SU-DHL-6 (cell line): ENCODE results near the gene HEATR3.

Experiments
- EZH2phosphoT487 ChIP-seq: fragments of 200-600 bp; sonication (generic), shearing (Covaris generic); conservative IDR thresholded peaks from 2 replicates; pipeline ENCODE4 v1.6.1; 2018; ENCODE audit warnings: mild to moderate bottlenecking, antibody characterized with exemption, low read length, moderate library complexity, mixed read lengths
- TF ChIP-seq, protein P1 (sequence below): fragments of 200-600 bp; sonication (generic); IDR thresholded peaks from one replicate; pipeline ENCODE4 v1.5.1; 2017; ENCODE audit warnings: antibody characterized with exemption, mild to moderate bottlenecking, low read length, moderate library complexity; ENCODE audit not compliant: insufficient read depth, poor library complexity, severe bottlenecking

DNA sequence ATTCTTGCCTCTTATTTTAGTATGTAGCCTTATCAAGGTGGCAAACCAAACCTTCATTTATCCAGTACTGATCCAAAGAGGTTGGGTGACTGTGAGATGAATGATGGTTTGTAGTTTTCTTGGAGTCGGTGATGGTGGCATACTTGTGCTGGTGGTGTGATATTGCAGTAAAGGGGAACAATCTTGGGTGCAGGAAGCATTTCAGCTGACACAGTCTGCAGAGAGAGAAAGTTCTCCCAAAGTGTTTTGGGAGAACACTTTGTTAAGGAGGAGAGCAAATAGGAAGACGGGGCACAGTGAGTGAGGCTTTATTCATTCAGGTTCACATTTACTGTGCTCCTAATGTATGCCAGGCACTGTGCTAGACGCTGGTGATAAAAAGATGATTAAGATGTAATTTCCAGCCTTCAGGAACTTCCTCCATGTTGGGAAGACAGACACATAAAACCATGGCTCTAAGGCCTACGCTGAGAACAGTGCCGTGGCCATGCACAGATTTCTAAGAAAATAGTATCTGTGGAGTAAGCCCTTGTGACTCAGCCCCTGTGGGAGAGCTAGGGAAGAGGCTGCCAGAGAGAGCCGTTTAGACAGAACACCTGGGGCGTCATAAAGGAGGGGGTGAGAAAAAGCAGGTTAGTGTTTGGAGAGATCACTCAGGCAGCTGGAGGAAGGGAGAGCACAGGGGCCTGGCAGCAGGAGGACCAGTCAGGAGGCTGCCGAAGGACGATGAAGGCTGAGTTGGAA is 13.8 kb downstream of the HEATR3 start:
- TF ChIP-seq, protein P1, sequence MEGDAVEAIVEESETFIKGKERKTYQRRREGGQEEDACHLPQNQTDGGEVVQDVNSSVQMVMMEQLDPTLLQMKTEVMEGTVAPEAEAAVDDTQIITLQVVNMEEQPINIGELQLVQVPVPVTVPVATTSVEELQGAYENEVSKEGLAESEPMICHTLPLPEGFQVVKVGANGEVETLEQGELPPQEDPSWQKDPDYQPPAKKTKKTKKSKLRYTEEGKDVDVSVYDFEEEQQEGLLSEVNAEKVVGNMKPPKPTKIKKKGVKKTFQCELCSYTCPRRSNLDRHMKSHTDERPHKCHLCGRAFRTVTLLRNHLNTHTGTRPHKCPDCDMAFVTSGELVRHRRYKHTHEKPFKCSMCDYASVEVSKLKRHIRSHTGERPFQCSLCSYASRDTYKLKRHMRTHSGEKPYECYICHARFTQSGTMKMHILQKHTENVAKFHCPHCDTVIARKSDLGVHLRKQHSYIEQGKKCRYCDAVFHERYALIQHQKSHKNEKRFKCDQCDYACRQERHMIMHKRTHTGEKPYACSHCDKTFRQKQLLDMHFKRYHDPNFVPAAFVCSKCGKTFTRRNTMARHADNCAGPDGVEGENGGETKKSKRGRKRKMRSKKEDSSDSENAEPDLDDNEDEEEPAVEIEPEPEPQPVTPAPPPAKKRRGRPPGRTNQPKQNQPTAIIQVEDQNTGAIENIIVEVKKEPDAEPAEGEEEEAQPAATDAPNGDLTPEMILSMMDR: no peak
- no peak for TF ChIP-seq EZH2phosphoT487
